ENCODE measurements around the gene ERN1. TPM values are rescaled to one million over a fixed set of nuclear protein-coding genes. Genes with fewer than 3 reads are reported as not detected.

Gene ERN1
- total RNA-seq, 4 donors from 2014 or later, result 14.6 to 54.4 (median 30.4) TPM

DNA sequence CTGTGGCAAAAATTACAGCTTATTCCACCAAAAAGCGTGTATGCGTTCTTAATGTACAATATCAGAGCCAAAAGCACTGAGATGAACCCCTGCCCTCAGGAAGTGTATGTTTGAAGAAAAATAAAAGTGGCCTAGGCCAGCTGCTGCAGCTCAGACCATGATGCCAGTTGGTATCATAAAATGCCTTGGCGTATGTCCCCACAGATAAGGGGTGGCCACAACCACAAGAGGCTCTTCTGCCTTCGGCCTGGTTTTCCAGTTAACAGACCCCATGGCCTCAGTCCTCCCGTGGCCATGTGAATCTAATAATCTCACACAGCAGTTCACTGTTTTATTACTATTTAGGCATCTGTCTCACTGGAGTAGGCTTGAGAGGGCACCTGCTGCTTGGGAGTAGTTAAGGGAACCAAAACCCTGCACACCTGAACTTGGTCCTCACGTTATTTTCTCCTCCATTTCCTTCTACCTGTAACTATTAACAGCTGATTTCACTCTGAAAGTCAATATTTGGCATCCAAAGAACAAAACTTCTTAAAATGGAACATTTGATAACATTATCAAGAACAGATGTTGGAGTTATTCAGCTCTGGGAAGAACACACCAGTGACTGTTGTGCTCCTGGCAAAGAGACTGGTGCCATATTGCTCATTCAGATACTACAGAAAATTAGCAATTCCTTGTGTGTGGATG is 34.8 kb upstream of the ERN1 start:
- no peak for ATAC-seq (ENCODE audit: low FRiP score)
- no peak for DNase-seq (ENCODE audit: low spot score)

DNA sequence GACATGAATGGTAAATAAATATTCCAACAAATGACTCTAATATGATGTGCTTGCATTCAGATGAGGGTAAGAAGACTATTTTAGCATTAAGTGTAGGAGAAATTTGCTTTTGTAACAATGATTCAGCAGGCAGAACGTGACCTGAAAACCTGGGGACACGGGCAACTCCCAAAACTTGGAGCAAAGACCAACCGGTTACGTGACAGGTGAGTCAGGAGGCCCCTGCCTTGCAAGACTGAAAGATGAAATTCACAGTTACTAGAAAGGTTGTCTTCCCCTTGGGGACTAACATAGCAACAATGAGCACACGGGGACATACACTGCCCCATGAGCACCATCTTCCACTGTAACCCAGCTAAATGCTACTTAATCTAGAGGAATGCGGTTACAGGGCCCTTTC is 33.5 kb upstream of the ERN1 start:
- TF ChIP-seq, protein P1, sequence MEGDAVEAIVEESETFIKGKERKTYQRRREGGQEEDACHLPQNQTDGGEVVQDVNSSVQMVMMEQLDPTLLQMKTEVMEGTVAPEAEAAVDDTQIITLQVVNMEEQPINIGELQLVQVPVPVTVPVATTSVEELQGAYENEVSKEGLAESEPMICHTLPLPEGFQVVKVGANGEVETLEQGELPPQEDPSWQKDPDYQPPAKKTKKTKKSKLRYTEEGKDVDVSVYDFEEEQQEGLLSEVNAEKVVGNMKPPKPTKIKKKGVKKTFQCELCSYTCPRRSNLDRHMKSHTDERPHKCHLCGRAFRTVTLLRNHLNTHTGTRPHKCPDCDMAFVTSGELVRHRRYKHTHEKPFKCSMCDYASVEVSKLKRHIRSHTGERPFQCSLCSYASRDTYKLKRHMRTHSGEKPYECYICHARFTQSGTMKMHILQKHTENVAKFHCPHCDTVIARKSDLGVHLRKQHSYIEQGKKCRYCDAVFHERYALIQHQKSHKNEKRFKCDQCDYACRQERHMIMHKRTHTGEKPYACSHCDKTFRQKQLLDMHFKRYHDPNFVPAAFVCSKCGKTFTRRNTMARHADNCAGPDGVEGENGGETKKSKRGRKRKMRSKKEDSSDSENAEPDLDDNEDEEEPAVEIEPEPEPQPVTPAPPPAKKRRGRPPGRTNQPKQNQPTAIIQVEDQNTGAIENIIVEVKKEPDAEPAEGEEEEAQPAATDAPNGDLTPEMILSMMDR (IDR thresholded peaks at IDR 0.05), result no peak
- ATAC-seq (ENCODE audit: low FRiP score) (no peak), DNase-seq (ENCODE audit: low spot score) (no peak)

More for the DNA sequence above, 34.8 kb upstream of the ERN1 start:
- TF ChIP-seq, protein P1 (IDR thresholded peaks at IDR 0.05), result no peak

DNA sequence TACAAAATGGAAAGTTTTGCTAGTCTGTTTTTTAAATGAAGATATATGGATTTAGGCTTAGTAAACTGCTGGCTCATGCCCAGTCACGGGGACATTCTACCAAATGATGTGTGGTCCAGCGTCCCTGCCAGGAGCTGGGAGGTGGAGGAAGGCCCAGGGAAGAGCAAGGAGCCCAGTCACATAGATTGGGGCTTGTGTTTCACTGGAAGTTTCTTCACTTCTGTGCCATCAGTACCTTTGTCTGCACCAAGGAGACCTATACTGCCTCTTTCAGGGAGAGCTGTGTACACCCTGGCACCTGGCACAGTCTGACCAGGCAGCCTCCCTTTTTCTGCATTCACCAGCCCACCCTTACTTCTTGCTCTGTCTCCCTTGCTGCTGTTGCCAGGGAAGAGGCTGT is 32.6 kb upstream of the ERN1 start:
- TF ChIP-seq, protein P1 (IDR thresholded peaks at IDR 0.05), result no peak
- DNase-seq (ENCODE audit: low spot score) (no peak), ATAC-seq (ENCODE audit: low FRiP score) (no peak)

GRCh38 chr17:64161380-64162176 is 31.6 kb upstream of the ERN1 start:
- ATAC-seq (ENCODE audit: low FRiP score) (no peak), DNase-seq (ENCODE audit: low spot score) (no peak)
- TF ChIP-seq, protein P1 (IDR thresholded peaks at IDR 0.05), result no peak

DNA sequence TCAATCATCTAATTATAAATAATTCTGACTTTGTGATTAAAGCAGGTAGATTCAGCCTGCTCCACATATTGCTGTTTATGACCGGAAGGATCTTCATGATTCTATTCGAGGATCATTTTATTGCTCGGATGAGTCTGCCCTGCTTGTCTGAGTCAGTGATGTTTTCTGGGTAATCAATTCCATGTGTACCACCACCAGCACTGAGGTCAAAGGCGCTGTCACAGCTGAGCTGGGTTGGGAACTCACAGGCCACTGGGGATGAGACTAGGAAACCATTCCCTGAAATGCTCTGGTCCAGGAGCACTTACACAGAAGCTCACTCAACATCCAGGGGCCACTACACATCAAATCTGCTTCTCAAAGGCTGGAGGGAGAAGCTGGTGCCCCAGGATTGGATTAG is 30.4 kb upstream of the ERN1 start:
- TF ChIP-seq, protein P1 (IDR thresholded peaks at IDR 0.05), result no peak
- ATAC-seq (ENCODE audit: low FRiP score), result no peak
- DNase-seq (ENCODE audit: low spot score), result no peak

DNA sequence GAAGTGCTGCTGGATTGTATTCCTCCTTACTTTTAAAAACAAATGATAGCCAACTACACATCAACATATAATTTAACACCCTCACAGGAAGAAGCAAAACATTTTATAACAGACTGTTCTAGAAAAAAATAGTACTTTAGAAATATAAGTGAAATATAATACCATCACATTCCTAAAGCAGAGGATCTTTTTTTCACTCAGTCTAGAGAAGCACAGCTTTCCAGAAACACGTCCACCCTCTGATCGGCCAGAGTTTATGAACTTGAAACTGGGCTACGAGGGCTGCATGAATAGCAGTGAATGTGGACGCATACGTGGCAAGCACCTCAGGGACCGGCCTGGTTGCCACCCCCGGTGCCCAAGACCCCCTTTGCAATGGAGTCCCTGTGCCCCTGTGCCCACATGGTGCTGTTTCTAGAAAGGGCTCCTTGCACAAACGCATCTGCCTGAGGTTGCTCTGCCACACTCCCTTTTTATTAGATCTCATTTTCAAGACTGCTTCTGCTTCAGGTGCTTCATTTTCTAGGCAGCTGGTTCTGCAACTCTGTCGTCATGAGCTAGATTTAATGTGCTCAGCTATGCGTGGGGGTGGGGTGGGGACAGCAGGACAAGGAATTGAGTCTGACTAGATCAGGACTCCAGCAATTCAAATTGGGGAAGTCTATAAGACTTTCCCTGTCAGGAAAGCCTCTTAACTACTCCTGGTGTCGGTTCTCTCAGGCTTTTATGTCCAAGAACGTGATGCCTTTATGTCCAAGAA is 29.1 kb upstream of the ERN1 start:
- ATAC-seq (ENCODE audit: low FRiP score), result no peak
- TF ChIP-seq, protein P1 (IDR thresholded peaks at IDR 0.05), result no peak
- no peak for DNase-seq (ENCODE audit: low spot score)

All from omental fat pad (tissue), 4 donors.